Sigmoid colon (tissue), 4 donors: Measurements from ENCODE around the gene CAPN13.

Experiments used
- POLR2A ChIP-seq, 2 donors: fragments of 450-650 bp; IDR thresholded peaks; one replicate each; pipeline ENCODE4 v1.6.1; 2016; ENCODE audit warnings: antibody characterized with exemption in 2 of 2, mild to moderate bottlenecking in 2 of 2, moderate library complexity in 2 of 2
- POLR2AphosphoS5 ChIP-seq, 4 donors: sonication (generic); formaldehyde crosslinking; IDR thresholded peaks; one replicate each; pipeline ENCODE4 v1.6.1; 2017; ENCODE audit warnings: antibody characterized with exemption in 4 of 4
- TF ChIP-seq, protein P1 (sequence below), 4 experiments: fragments of 450-650 bp in 3 of 4; fragments of 200-600 bp in 1 of 4; IDR thresholded peaks; one replicate each; pipeline ENCODE4 v1.5.1; 2016 to 2019; ENCODE audit warnings: antibody characterized with exemption in 4 of 4, mild to moderate bottlenecking in 3 of 4, moderate library complexity in 2 of 4

DNA sequence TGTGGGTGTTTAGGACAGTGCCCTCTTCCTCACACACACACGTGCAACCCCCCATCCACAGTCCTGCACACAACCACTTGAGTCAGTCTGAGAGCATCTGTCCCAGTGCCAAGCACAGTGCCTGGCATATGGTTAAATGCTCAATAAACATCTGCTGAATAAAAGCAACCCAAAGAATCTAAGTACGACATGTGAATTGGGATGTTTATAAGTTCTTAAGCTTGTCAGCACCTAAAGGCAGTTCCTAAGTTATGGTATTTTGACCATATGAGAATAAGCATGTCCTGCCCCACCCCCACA lies 37.8 kb downstream of the CAPN13 start:
- TF ChIP-seq, protein P1, sequence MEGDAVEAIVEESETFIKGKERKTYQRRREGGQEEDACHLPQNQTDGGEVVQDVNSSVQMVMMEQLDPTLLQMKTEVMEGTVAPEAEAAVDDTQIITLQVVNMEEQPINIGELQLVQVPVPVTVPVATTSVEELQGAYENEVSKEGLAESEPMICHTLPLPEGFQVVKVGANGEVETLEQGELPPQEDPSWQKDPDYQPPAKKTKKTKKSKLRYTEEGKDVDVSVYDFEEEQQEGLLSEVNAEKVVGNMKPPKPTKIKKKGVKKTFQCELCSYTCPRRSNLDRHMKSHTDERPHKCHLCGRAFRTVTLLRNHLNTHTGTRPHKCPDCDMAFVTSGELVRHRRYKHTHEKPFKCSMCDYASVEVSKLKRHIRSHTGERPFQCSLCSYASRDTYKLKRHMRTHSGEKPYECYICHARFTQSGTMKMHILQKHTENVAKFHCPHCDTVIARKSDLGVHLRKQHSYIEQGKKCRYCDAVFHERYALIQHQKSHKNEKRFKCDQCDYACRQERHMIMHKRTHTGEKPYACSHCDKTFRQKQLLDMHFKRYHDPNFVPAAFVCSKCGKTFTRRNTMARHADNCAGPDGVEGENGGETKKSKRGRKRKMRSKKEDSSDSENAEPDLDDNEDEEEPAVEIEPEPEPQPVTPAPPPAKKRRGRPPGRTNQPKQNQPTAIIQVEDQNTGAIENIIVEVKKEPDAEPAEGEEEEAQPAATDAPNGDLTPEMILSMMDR (IDR thresholded peaks at IDR 0.05): no peak
- TF ChIP-seq POLR2AphosphoS5 (IDR thresholded peaks at IDR 0.05) (no peak), POLR2A (IDR thresholded peaks at IDR 0.05) (no peak)
